Esophagus muscularis mucosa (tissue), 3 donors: Measurements from ENCODE around the gene PPP2R5B.

Experiments
- CTCF ChIP-seq, 3 experiments: fragments of 200-600 bp in 2 of 3; fragments of 450-650 bp in 1 of 3; sonication (generic) in 2 of 3; IDR thresholded peaks; one replicate each; pipeline ENCODE4 v1.5.1; 2017 to 2019; ENCODE audit warnings: antibody characterized with exemption in 3 of 3, mild to moderate bottlenecking in 2 of 3, moderate library complexity in 1 of 3
- POLR2A ChIP-seq: fragments of 450-650 bp; IDR thresholded peaks from one replicate; pipeline ENCODE4 v1.6.1; 2017; ENCODE audit warnings: antibody characterized with exemption, moderate library complexity, mild to moderate bottlenecking, low read depth
- POLR2AphosphoS5 ChIP-seq, 2 donors: sonication (generic); formaldehyde crosslinking; IDR thresholded peaks; one replicate each; pipeline ENCODE4 v1.6.1; 2017; ENCODE audit warnings: antibody characterized with exemption in 2 of 2

DNA sequence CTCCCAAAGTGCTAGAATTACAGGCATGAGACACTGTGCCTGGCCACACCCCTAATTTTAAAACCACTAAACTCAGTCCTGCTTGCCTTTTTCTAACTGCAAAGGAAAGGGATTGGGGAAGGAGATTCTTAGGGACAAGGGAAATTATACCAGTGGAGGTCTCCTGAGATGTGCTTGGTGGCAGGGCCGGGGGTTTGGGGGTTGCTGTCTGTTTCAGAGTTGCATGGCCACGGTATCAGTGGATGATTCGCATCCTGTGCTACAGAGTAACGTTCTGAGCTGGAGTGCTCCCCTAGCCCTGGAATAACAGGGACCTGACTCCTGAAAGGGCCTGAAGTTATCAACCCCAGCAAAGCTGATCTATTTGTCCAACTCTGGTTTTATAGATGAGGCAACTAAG lies 12.1 kb downstream of the PPP2R5B start:
- no peak for TF ChIP-seq POLR2A
- no peak for TF ChIP-seq CTCF (IDR thresholded peaks at IDR 0.05)
- TF ChIP-seq POLR2AphosphoS5 (IDR thresholded peaks at IDR 0.05), result no peak
